Amygdala (tissue), 56 donors: ENCODE measurements around the gene SNX33.
"Not testable (repeated sequence)": the region's sequence is repeated elsewhere in the genome, so short reads cannot be mapped to it uniquely, and the experiment has no call there.

Experiments
- DNase-seq, 56 donors: peaks; one replicate each; lab custom pipeline; 2025; lab: John Stamatoyannopoulos, UW

The SNX33 gene

GRCh38 chr15:75697523-75697922 lies 49.8 kb downstream of the SNX33 start:
- no peak for DNase-seq

GRCh38 chr15:75697974-75698747 lies 50.4 kb downstream of the SNX33 start:
- peak in 1 of 56 donors; percentile 5 for DNase-seq

GRCh38 chr15:75699517-75699916 lies 51.8 kb downstream of the SNX33 start:
- peak in 9 of 56 donors; percentile 8 to 37 (median 20) for DNase-seq

GRCh38 chr15:75699961-75700874 lies 52.5 kb downstream of the SNX33 start:
- peak in 10 of 56 donors; percentile 7 to 43 (median 32) for DNase-seq

GRCh38 chr15:75701071-75702003 lies 53.6 kb downstream of the SNX33 start:
- peak in 1 of 56 donors; percentile 9 for DNase-seq

- no peak for DNase-seq
These were observed 54.7 kb downstream of the SNX33 start for GRCh38 chr15:75702436-75702835.

GRCh38 chr15:75703440-75704262 lies 55.9 kb downstream of the SNX33 start:
- DNase-seq, result not testable (repeated sequence)

GRCh38 chr15:75704263-75704615 lies 56.5 kb downstream of the SNX33 start:
- no peak for DNase-seq

GRCh38 chr15:75704618-75705017 lies 56.9 kb downstream of the SNX33 start:
- no peak for DNase-seq

- not testable (repeated sequence) for DNase-seq
These were observed 57.7 kb downstream of the SNX33 start for GRCh38 chr15:75705375-75705774.

- no peak for DNase-seq
These were observed 58.4 kb downstream of the SNX33 start for GRCh38 chr15:75705854-75706681.

GRCh38 chr15:75706682-75706954 lies 58.9 kb downstream of the SNX33 start:
- no peak for DNase-seq

- peak in 13 of 56 donors; percentile 18 to 47 (median 26) for DNase-seq
These were observed 61.7 kb downstream of the SNX33 start for GRCh38 chr15:75709458-75709857.

GRCh38 chr15:75710874-75711273 lies 63.2 kb downstream of the SNX33 start:
- not testable (repeated sequence) for DNase-seq

- DNase-seq, result not testable (repeated sequence)
These were observed 63.8 kb downstream of the SNX33 start for GRCh38 chr15:75711495-75711894.
